Astrocyte of the cerebellum (primary cell): ENCODE measurements around the gene FOXJ2.
A peak's percentile ranks its signal among the peaks of the same experiment; 100 is the strongest.
"Not testable (repeated sequence)": the region's sequence is repeated elsewhere in the genome, so short reads cannot be mapped to it uniquely, and the experiment has no call there.

ENCODE experiments used
- DNase-seq: peaks from one replicate; pipeline ENCODE4 v3.0.0-alpha.2; 2011; ENCODE audit warnings: low read depth
- H3K4me3 ChIP-seq: 2 replicates; pipeline ENCODE4 v1.5.1; 2011; ENCODE audit warnings: mild to moderate bottlenecking, low read depth, low read length, moderate library complexity
- in situ Hi-C: cut with HindIII; loops from 2 replicates; pipeline ENCODE4 v1.10.0; 2017; ENCODE audit warnings: low sequenced_read_pairs
- TF ChIP-seq, protein P1 (sequence below): IDR thresholded peaks from 2 replicates; pipeline ENCODE4 v1.5.1; 2012; ENCODE audit warnings: low read length, low read depth, moderate library complexity, mild to moderate bottlenecking; ENCODE audit errors: missing control alignments

Gene FOXJ2

GRCh38 chr12:8078916-8079315, 46.4 kb downstream of the FOXJ2 start:
- in situ Hi-C loops: loop anchor here (25.0 kb wide), 1 partner anchor 108 kb away; no protein-coding TSS in a partner anchor
- TF ChIP-seq, protein P1, sequence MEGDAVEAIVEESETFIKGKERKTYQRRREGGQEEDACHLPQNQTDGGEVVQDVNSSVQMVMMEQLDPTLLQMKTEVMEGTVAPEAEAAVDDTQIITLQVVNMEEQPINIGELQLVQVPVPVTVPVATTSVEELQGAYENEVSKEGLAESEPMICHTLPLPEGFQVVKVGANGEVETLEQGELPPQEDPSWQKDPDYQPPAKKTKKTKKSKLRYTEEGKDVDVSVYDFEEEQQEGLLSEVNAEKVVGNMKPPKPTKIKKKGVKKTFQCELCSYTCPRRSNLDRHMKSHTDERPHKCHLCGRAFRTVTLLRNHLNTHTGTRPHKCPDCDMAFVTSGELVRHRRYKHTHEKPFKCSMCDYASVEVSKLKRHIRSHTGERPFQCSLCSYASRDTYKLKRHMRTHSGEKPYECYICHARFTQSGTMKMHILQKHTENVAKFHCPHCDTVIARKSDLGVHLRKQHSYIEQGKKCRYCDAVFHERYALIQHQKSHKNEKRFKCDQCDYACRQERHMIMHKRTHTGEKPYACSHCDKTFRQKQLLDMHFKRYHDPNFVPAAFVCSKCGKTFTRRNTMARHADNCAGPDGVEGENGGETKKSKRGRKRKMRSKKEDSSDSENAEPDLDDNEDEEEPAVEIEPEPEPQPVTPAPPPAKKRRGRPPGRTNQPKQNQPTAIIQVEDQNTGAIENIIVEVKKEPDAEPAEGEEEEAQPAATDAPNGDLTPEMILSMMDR: no peak
- no peak overlapping the region for H3K4me3 ChIP-seq
- no peak for DNase-seq

- TF ChIP-seq, protein P1: no peak
- no peak for DNase-seq
- in situ Hi-C loops: loop anchor here (25.0 kb wide), 1 partner anchor 107 kb away; no protein-coding TSS in a partner anchor
- H3K4me3 ChIP-seq: no peak overlapping the region
These were observed 47.6 kb downstream of the FOXJ2 start for GRCh38 chr12:8080120-8080519.

GRCh38 chr12:8081251-8081920, 48.9 kb downstream of the FOXJ2 start:
- H3K4me3 ChIP-seq: peak overlapping the region; percentile 96
- DNase-seq: no peak
- in situ Hi-C loops: loop anchor here (25.0 kb wide), 1 partner anchor 106 kb away; no protein-coding TSS in a partner anchor
- TF ChIP-seq, protein P1: no peak

DNA sequence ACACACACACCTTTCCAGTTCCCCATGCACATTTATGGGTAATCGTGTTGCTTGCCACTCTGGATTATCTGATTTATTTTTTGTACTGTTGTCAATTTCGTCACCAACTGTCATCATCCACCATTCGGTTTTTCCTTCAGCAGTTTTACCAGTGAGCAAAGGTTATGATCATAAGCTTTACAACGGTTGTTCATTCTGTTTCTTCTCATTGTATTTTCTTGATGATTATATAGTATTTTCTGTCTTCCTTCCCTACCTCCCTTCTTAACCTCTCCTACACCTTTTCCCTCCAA, 50.2 kb downstream of the FOXJ2 start:
- in situ Hi-C loops: loop anchor here (25.0 kb wide), 1 partner anchor 105 kb away; no protein-coding TSS in a partner anchor
- DNase-seq: no peak
- peak overlapping the region; percentile 96 for H3K4me3 ChIP-seq
- TF ChIP-seq, protein P1: no peak

- not testable (repeated sequence) for H3K4me3 ChIP-seq, DNase-seq
- in situ Hi-C loops: loop anchor here (25.0 kb wide), 1 partner anchor 103 kb away; no protein-coding TSS in a partner anchor
These were observed 51.8 kb downstream of the FOXJ2 start for GRCh38 chr12:8084351-8084750.

GRCh38 chr12:8087666-8088065, 55.1 kb downstream of the FOXJ2 start:
- H3K4me3 ChIP-seq: no peak overlapping the region
- TF ChIP-seq, protein P1: no peak
- in situ Hi-C loops: loop anchor here (25.0 kb wide), 1 partner anchor 100 kb away; no protein-coding TSS in a partner anchor
- no peak for DNase-seq

DNA sequence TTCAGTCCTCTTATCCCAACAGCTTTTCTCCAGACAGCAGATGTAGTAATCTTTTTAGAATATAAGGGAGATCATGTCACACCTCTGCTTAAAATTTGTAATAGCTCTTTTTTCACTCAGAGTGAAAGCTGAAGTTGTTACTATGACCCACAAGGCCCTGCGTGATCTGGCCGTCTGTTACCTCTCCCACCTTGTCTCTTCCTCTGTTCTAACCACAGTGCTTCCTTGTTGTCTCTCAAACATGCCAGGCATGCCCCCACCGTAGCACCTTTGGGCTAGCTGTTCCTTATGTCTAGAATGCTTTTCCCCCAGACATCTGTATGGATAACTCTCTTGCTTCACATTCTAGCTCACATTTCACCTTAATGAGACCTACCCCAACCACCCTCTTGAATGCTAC, 56.1 kb downstream of the FOXJ2 start:
- H3K4me3 ChIP-seq: no peak overlapping the region
- TF ChIP-seq, protein P1: no peak
- in situ Hi-C loops: loop anchor here (25.0 kb wide), 1 partner anchor 99 kb away; no protein-coding TSS in a partner anchor
- DNase-seq: no peak

DNA sequence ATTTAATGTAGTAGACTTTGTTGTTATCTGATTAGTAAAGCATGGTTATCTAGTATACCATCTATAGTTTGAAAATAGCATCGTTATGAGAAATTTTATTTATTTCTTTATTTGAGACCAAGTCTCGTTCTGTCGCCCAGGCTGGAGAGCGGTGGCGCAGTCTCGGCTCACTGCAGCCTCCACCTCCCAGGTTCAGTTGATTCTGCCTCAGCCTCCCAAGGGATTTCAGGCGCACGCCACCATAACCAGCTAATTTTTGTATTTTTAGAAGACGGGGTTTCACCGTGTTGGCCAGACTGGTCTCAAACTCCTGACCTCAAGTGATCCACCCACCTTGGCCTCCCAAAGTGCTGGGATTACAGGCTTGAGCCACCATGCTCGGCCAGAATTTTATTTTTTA, 56.8 kb downstream of the FOXJ2 start:
- DNase-seq, H3K4me3 ChIP-seq: not testable (repeated sequence)
- in situ Hi-C loops: loop anchor here (25.0 kb wide), 1 partner anchor 98 kb away; no protein-coding TSS in a partner anchor
